IMR-90 (cell line): ENCODE results near the gene B4GALNT2. TPM values are rescaled to one million over a fixed set of nuclear protein-coding genes. Genes with fewer than 3 reads are reported as not detected.

ENCODE experiments used
- ATAC-seq: fragments of 200-7000 bp; cut with Tn5 transposase; 2 replicates; pipeline ENCODE4 v1.9.1; 2020; ENCODE audit warnings: low read depth, mild to moderate bottlenecking, moderate library complexity
- BruUV-seq: library from RNA; stranded (reverse); fragments of 400-500 nt; replicated peaks from 2 replicates; lab custom pipeline; 2021; lab: Mats Ljungman, UMichigan
- CTCF ChIA-PET: fragments of 300-600 bp; formaldehyde crosslinking; extraction: SDS; loops from one replicate; lab custom pipeline; 2021; ENCODE audit warnings: antibody characterized with exemption; lab: Yijun Ruan, JAX
- POLR2A ChIA-PET: fragments of 300-600 bp; sonication (Branson Sonifier 250); formaldehyde crosslinking; loops from one replicate; lab custom pipeline; 2022; ENCODE audit warnings: antibody characterized with exemption; ENCODE audit not compliant: unreplicated experiment; lab: Charles Lee
- DNase-seq: peaks from one replicate; pipeline ENCODE4 v3.0.0; 2013
- H2AFZ ChIP-seq: replicated peaks from 2 replicates; pipeline ENCODE3; 2013; ENCODE audit warnings: low read length, mild to moderate bottlenecking; ENCODE audit not compliant: poor library complexity
- H2AK5ac ChIP-seq: 2 replicates; pipeline ENCODE4 v1.6.1; 2013; ENCODE audit warnings: low read depth, low read length, inconsistent platforms
- H2AK9ac ChIP-seq: replicated peaks from 2 replicates; pipeline ENCODE3; 2013; ENCODE audit warnings: mild to moderate bottlenecking, low read depth, low read length, moderate library complexity; ENCODE audit not compliant: poor library complexity
- H2BK120ac ChIP-seq: 2 replicates; pipeline ENCODE4 v1.6.1; 2013; ENCODE audit warnings: low read depth, low read length, inconsistent platforms
- H2BK15ac ChIP-seq: 3 replicates; pipeline ENCODE4 v1.6.1; 2013; ENCODE audit warnings: low read depth, low read length, inconsistent platforms
- H2BK20ac ChIP-seq: 2 replicates; pipeline ENCODE4 v1.6.1; 2013; ENCODE audit warnings: low read depth, mild to moderate bottlenecking, inconsistent platforms, low read length, moderate library complexity
- H2BK5ac ChIP-seq: 2 replicates; pipeline ENCODE4 v1.6.1; 2013; ENCODE audit warnings: mild to moderate bottlenecking, low read depth, low read length, inconsistent platforms; ENCODE audit not compliant: poor library complexity, severe bottlenecking
- H3K14ac ChIP-seq: replicated peaks from 2 replicates; pipeline ENCODE4 v1.6.1; 2013; ENCODE audit warnings: low read depth, low read length, inconsistent platforms
- H3K18ac ChIP-seq: 2 replicates; pipeline ENCODE4 v1.6.1; 2013; ENCODE audit warnings: low read depth, low read length, control low read depth
- H3K23ac ChIP-seq: 2 replicates; pipeline ENCODE4 v1.6.1; 2013; ENCODE audit warnings: low read depth, low read length, inconsistent platforms
- H3K27ac ChIP-seq: 2 replicates; pipeline ENCODE4 v1.5.1; 2013; ENCODE audit warnings: mild to moderate bottlenecking, control low read depth, low read length; ENCODE audit not compliant: insufficient read depth
- H3K27me3 ChIP-seq: 2 replicates; pipeline ENCODE4 v1.6.1; 2013; ENCODE audit warnings: low read length; ENCODE audit not compliant: control insufficient read depth, insufficient read depth
- H3K36me3 ChIP-seq: 2 replicates; pipeline ENCODE4 v1.6.1; 2013; ENCODE audit warnings: low read length, mixed read lengths; ENCODE audit not compliant: control insufficient read depth, insufficient read depth
- H3K4ac ChIP-seq: 2 replicates; pipeline ENCODE4 v1.6.1; 2013; ENCODE audit warnings: low read depth, low read length, inconsistent platforms
- H3K4me1 ChIP-seq: 2 replicates; pipeline ENCODE4 v1.6.1; 2013; ENCODE audit warnings: low read length, mixed read lengths; ENCODE audit not compliant: control insufficient read depth, insufficient read depth
- H3K4me2 ChIP-seq: 2 replicates; pipeline ENCODE4 v1.6.1; 2013; ENCODE audit warnings: low read depth, mild to moderate bottlenecking, control low read depth, low read length, moderate library complexity
- H3K4me3 ChIP-seq: 2 replicates; pipeline ENCODE4 v1.5.1; 2013; ENCODE audit warnings: low read depth, mild to moderate bottlenecking, control low read depth, low read length, moderate library complexity; ENCODE audit not compliant: insufficient read depth
- H3K56ac ChIP-seq: 2 replicates; pipeline ENCODE4 v1.6.1; 2013; ENCODE audit warnings: low read length, inconsistent platforms; ENCODE audit not compliant: insufficient read depth; ENCODE audit errors: extremely low read depth
- H3K79me1 ChIP-seq, 2 experiments: 2 replicates each; pipeline ENCODE4 v1.6.1; 2013; ENCODE audit warnings: low read length in 2 of 2, inconsistent platforms in 1 of 2, low read depth in 1 of 2
- H3K9ac ChIP-seq: 2 replicates; pipeline ENCODE4 v1.6.1; 2013; ENCODE audit warnings: low read depth, low read length, control low read depth
- H3K9me1 ChIP-seq: 2 replicates; pipeline ENCODE4 v1.6.1; 2013; ENCODE audit warnings: low read length, inconsistent platforms; ENCODE audit not compliant: insufficient read depth
- H3K9me3 ChIP-seq: 2 replicates; pipeline ENCODE4 v1.6.1; 2013; ENCODE audit warnings: low read length; ENCODE audit not compliant: control insufficient read depth, insufficient read depth
- H4K20me1 ChIP-seq: 2 replicates; pipeline ENCODE4 v1.6.1; 2013; ENCODE audit warnings: low read length, inconsistent platforms; ENCODE audit not compliant: insufficient read depth
- H4K5ac ChIP-seq: 2 replicates; pipeline ENCODE4 v1.6.1; 2013; ENCODE audit warnings: mild to moderate bottlenecking, low read depth, low read length, control low read depth
- H4K8ac ChIP-seq, 2 experiments: 2 replicates each; pipeline ENCODE4 v1.6.1; 2013; ENCODE audit warnings: low read depth in 2 of 2, low read length in 2 of 2, control low read depth in 1 of 2, inconsistent platforms in 1 of 2
- H4K91ac ChIP-seq: 2 replicates; pipeline ENCODE4 v1.6.1; 2013; ENCODE audit warnings: low read depth, low read length, inconsistent platforms; ENCODE audit not compliant: insufficient read depth
- BHLHE40 ChIP-seq: fragments of 150-350 bp; IDR thresholded peaks from 2 replicates; pipeline ENCODE4 v1.6.1; 2016; ENCODE audit warnings: mild to moderate bottlenecking, low read depth, low read length
- CHD1 ChIP-seq: IDR thresholded peaks from 2 replicates; pipeline ENCODE4 v1.6.1; 2012; ENCODE audit warnings: low read depth, low read length, improper control_type of control experiment
- CTCF ChIP-seq: conservative IDR thresholded peaks from 2 replicates; pipeline ENCODE4 v1.5.1; 2012; ENCODE audit warnings: mild to moderate bottlenecking, low read depth, low read length, improper control_type of control experiment
- FOS ChIP-seq: fragments of 150-350 bp; IDR thresholded peaks from 2 replicates; pipeline ENCODE4 v1.6.1; 2016; ENCODE audit warnings: low read depth, low read length
- MAFK ChIP-seq: IDR thresholded peaks from 2 replicates; pipeline ENCODE4 v1.6.1; 2012; ENCODE audit warnings: low read depth, low read length, improper control_type of control experiment
- MAZ ChIP-seq: IDR thresholded peaks from 2 replicates; pipeline ENCODE4 v1.6.1; 2012; ENCODE audit warnings: low read depth, mild to moderate bottlenecking, low read length, improper control_type of control experiment, moderate library complexity, borderline replicate concordance
- MXI1 ChIP-seq: IDR thresholded peaks from 2 replicates; pipeline ENCODE4 v1.6.1; 2012; ENCODE audit warnings: low read depth, mild to moderate bottlenecking, low read length, moderate library complexity, borderline replicate concordance
- RAD21 ChIP-seq: IDR thresholded peaks from 2 replicates; pipeline ENCODE4 v1.6.1; 2012; ENCODE audit warnings: low read length, improper control_type of control experiment
- RFX5 ChIP-seq: IDR thresholded peaks from 2 replicates; pipeline ENCODE4 v1.8.0; 2012; ENCODE audit warnings: low read depth, mild to moderate bottlenecking, low read length, moderate library complexity
- WGBS, 2 experiments: methylation state at CpG; one replicate each; pipeline versions ENCODE4 v1.1.5 to v1.1.7; 2013; ENCODE audit warnings: missing lambda C conversion rate in 2 of 2; ENCODE audit not compliant: insufficient read length in 1 of 2; ENCODE audit errors: extremely low coverage in 2 of 2; 5-methylcytosine and 5-hydroxymethylcytosine counted together
- dilution Hi-C: fragments of 300-500 bp; cut with HindIII; formaldehyde crosslinking; loops from one replicate; pipeline ENCODE4 v1.14.3; 2018; ENCODE audit warnings: low sequenced_read_pairs; ENCODE audit not compliant: unreplicated experiment
- in situ Hi-C: fragments of 300-500 bp; cut with MboI; formaldehyde crosslinking; loops from 3 replicates; pipeline ENCODE4 v1.14.3; 2019; ENCODE audit warnings: low sequenced_read_pairs, inconsistent platforms, mixed read lengths
- intact Hi-C: fragments of 100-400 bp; cut with micrococcal nuclease; formaldehyde crosslinking; loops from 2 replicates; pipeline ENCODE4 v1.10.0; 2022
- polyA plus RNA-seq, 3 experiments: library from polyadenylated mRNA; depleted of rRNA; stranded (reverse); fragments of >200 nt; gene quantifications; 2 replicates each; pipeline ENCODE4 v1.2.3, GENCODE V29; 2012; ENCODE audit warnings: low replicate concordance in 1 of 3
- total RNA-seq: library from RNA; depleted of rRNA; stranded (reverse); fragments of >200 nt; gene quantifications from 2 replicates; pipeline ENCODE4 v1.2.3, GENCODE V29; 2012

The B4GALNT2 gene
- total and polyA plus RNA-seq, 2 of the 4 experiments (the other 2 are of a cell fraction) = not detected

- no peak overlapping the region for H4K5ac ChIP-seq
- no peak for DNase-seq
- no peak overlapping the region for H2BK15ac ChIP-seq
- no peak overlapping the region for H2AFZ ChIP-seq
- dilution Hi-C loops (no loop called here), in situ Hi-C loops (no loop called here), intact Hi-C loops (no loop called here)
- H3K9me3 ChIP-seq = no peaks in the 10 kb centered on the region
- no peak overlapping the region for H3K4ac ChIP-seq
- H2AK9ac ChIP-seq = no peak overlapping the region
- no peak overlapping the region for H3K23ac ChIP-seq
- H3K27ac ChIP-seq = no peak overlapping the region
- H4K91ac ChIP-seq = no peak overlapping the region
- no peak overlapping the region for H3K9ac ChIP-seq
- H3K4me3 ChIP-seq = no peak overlapping the region
- no peak overlapping the region for H4K8ac ChIP-seq
- no peak overlapping the region for H2BK120ac ChIP-seq
- no peak overlapping the region for H2BK20ac ChIP-seq
- H4K20me1 ChIP-seq = no peaks in the 10 kb centered on the region
- ChIA-PET POLR2A (interaction anchor here (1.0 kb wide), 1 partner anchor 8 kb away, joined by 4 read pairs; no protein-coding TSS in a partner anchor), CTCF (no interaction called here)
- H2BK5ac ChIP-seq = no peak overlapping the region
- no peaks in the 10 kb centered on the region for H3K36me3 ChIP-seq
- H3K4me1 ChIP-seq = no peaks in the 10 kb centered on the region
- no TSS peak for BruUV-seq
- H2AK5ac ChIP-seq = no peak overlapping the region
- no peak overlapping the region for H3K14ac ChIP-seq
- no peak overlapping the region for H3K4me2 ChIP-seq
- no peak overlapping the region for H3K56ac ChIP-seq
- no peaks in the 10 kb centered on the region for H3K79me1 ChIP-seq
- no peaks in the 10 kb centered on the region for H3K9me1 ChIP-seq
- no peak for TF ChIP-seq MAFK
- TF ChIP-seq CHD1 = no peak
- TF ChIP-seq MXI1 = no peak
- no peak for TF ChIP-seq MAZ
- TF ChIP-seq CTCF = no peak
- TF ChIP-seq RAD21 = no peak
- no peak for TF ChIP-seq RFX5
- no peak for TF ChIP-seq BHLHE40
- TF ChIP-seq FOS = no peak
- H3K18ac ChIP-seq = no peak overlapping the region
- 81% methylated on average over 4 of the region's 13 CpGs; no CpG with 5 or more reads in 1 of the 2 experiments for WGBS, 2 experiments
- ATAC-seq = no peak
- peaks cover 3% of the 10 kb centered on the region; the same call in 1 of the 2 replicates for H3K27me3 ChIP-seq
These were observed 68.0 kb downstream of the B4GALNT2 start for GRCh38 chr17:49200423-49201083.
